Measurements from ENCODE around the gene CCN5.

Gene CCN5

GRCh38 chr20:44739942-44740341 is 24.8 kb downstream of the CCN5 start:
- no peak for DNase-seq

- no peak for DNase-seq
Measured at GRCh38 chr20:44742304-44743079, 27.3 kb downstream of the CCN5 start.

GRCh38 chr20:44743080-44743701 is 28.0 kb downstream of the CCN5 start:
- no peak for DNase-seq

DNA sequence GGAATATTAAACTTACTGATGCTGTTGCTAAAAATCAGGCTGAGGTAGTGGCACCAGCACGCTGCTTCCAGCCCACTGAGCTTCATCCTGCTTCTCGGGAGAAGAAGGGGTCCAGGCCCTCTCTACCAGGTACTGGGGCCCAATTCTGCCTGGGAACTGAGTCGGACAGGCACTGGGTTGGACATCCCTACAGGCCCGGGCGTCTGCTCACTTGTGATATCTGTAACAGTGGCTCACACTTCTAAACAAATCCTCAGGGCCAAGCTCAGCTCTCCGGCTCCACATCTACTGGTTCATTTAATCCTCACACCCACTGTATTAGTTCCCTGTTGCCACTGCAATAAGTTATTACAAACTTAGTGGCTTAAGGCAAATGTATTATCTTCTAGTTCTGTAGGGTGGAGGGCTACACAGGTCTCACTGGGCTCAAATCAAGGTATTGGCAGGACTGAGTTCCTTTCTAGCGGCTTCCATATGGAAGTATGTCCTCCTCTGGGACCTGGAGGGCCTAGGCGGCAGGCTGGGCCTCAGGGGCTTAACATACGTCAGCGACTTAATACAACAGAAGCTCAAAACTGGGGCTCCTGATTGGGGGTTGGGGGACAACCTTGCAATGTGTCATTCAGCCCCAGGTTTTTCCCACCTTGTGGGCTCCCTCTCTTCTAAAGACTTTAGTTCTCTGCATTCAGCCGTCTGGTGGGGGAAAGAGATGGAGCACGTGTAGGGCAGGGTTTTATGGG is 28.9 kb downstream of the CCN5 start:
- DNase-seq: no peak

DNA sequence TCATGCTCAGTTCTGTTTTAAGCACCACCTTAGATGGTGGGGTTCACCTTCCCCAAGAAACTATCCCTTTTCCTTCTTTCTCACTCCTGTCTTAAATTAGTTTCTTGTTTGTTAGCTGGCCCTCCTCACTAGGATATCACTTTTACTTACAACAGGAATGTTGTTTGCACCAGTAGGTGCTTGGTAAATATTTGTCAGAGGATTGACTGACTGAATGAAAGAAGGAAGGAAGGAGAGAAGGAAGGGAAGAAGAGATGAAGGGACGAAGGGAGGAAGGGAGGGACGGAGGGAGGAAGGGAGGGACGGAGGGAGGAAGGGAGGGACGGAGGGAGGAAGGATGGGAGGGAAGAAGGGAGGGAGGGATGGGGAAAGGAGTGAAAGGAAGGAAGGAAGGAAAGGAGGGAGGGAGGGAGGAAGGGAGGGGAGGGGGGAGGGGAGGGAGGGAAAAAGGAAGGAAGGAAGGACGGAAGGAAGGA is 30.0 kb downstream of the CCN5 start:
- no peak for DNase-seq

DNA sequence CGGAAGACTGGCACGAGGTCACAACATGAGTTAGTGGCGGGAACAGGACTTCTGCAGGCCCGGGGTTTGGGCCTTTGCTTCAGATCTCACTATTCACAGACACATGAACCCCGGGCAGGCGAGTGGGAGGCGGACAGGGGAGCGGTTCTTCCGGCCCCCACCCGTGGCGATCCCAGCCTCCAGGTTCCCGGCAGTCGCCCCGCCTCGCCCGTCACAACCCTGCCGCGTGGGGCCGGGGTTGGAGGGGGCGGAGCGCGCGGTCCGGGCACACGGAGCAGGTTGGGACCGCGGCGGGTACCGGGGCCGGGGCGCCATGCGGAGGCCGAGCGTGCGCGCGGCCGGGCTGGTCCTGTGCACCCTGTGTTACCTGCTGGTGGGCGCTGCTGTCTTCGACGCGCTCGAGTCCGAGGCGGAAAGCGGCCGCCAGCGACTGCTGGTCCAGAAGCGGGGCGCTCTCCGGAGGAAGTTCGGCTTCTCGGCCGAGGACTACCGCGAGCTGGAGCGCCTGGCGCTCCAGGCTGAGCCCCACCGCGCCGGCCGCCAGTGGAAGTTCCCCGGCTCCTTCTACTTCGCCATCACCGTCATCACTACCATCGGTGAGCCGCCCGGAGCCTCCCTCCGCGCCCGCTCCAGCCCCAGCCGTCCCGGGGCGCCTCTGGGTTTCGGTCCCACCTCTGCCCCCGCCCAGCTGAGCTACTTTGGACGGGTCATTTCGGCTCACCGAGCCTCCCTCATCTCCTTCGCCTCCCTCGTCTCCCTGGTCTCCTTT is 30.6 kb downstream of the CCN5 start, which contains the start of gene KCNK15:
Gene KCNK15, plus strand, starts transcription at position 268 of the 769 bp plus-strand sequence. Its CDS starts 46 bp downstream, at position 314.
- DNase-seq: no peak

GRCh38 chr20:44746367-44747165 is 31.4 kb downstream of the CCN5 start:
- DNase-seq: peak; percentile 95

GRCh38 chr20:44747166-44748004 is 32.2 kb downstream of the CCN5 start:
- peak; percentile 97 for DNase-seq

- peak; percentile 69 for DNase-seq
Measured at GRCh38 chr20:44748005-44748370, 32.8 kb downstream of the CCN5 start.

DNA sequence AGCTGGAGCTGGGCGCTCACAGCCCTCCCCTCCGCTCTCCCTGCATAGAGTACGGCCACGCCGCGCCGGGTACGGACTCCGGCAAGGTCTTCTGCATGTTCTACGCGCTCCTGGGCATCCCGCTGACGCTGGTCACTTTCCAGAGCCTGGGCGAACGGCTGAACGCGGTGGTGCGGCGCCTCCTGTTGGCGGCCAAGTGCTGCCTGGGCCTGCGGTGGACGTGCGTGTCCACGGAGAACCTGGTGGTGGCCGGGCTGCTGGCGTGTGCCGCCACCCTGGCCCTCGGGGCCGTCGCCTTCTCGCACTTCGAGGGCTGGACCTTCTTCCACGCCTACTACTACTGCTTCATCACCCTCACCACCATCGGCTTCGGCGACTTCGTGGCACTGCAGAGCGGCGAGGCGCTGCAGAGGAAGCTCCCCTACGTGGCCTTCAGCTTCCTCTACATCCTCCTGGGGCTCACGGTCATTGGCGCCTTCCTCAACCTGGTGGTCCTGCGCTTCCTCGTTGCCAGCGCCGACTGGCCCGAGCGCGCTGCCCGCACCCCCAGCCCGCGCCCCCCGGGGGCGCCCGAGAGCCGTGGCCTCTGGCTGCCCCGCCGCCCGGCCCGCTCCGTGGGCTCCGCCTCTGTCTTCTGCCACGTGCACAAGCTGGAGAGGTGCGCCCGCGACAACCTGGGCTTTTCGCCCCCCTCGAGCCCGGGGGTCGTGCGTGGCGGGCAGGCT is 35.1 kb downstream of the CCN5 start:
- no peak for DNase-seq

- no peak for DNase-seq
Measured at GRCh38 chr20:44752099-44752931, 37.1 kb downstream of the CCN5 start.

DNA sequence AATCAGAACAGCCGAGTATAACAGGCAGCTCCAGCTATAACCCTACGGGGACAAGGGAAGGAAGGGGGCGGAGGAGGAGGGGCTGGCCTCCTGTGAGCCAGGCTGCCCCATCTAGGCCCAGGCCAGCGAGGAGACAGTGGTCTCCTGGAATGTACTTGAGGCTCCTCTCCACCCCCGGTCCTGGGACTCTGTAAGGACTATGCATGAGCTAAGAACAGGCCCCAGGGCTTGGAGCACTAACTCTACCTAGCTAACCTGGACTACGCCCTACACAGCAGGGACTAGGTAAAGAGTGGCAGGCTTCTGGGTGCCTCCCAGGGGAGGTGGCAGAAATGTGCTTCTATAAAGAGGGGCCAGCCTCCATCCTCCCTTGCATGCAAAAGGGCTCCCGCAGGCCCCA is 39.4 kb downstream of the CCN5 start:
- no peak for DNase-seq

GRCh38 chr20:44756011-44756688 is 41.0 kb downstream of the CCN5 start:
- DNase-seq: no peak

- no peak for DNase-seq
Measured at GRCh38 chr20:44756956-44757355, 41.8 kb downstream of the CCN5 start.

DNA sequence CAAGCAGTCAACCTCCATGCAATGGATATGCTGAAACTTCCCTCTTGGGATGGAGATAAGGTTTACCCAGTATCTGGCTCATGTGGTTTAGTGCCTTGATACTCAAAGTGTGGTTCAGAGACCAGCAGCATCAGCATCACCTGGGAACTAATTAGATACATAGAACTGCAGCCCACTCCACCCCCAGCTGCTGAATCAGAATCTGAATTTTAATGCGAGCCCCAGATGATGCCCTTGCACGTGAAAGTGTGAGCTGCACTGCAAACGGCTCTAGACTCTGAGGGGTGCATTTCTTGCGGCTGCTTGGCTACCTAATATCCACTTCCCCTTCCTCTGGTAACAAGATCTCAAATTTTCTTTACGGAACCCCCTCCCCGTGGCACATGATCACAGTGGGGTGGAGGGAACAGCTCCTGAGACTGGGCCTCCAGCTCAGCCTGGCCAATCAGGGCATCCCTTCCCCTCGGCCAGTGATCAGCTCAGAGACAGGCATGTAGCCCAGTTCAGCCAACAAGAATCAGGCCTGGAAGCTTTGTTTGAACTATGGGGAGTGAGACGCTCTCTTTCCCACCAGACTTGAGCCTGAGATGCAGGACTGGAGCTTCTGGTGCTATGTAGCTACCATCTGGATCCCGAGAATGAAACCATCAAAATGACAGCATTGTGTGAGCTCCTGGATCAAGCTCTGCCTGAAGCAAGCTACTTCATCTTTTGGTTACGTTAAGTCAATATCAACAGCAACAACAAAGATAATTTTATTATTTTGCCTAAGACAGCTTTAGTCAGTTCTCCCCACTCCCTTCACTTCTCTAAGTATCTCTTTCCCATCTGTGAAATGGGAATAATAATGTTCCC is 43.3 kb downstream of the CCN5 start:
- no peak for DNase-seq

DNA sequence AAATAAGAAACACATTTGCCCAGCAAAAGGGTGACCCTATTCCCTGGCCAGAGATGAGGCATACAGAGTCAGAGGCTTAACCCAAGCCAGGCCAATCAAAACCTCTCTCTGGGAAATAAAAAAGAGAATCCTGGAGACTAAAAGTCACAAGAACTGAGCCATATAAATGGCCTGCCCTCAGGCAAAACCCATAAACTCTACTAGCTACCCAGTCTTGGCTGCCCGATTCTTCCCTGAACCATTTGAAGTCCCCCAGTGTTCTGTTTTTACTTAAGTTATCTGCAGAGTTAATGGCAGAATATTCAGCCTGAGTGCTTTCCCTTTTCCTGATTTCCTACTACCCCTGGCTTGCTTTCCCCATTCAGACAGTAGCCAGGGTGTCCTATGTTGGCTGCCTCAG is 44.4 kb downstream of the CCN5 start:
- DNase-seq: no peak

DNA sequence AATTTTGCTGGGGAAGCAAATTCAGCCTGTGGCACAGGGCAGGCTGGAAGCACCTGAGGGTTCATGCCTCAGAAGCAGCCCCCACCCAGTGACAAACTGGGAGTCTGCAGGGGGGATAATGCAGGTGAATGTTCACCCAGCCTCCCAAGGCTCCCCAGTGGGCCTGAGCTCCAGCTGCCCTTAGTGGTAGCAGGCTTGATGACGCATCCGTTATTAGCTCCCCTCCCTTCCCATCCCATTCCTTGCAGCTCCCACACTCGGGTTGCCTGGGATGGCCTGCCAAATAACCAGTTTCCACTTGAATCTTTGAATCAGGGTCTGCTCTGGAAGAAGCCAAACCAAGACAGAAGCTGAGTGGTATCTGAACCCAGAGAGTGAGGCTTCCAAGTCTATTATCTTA is 46.3 kb downstream of the CCN5 start:
- DNase-seq: no peak
